ENCODE results near the gene PRKCE. TPM values are rescaled to one million over a fixed set of nuclear protein-coding genes. Genes with fewer than 3 reads are reported as not detected.

The PRKCE gene
- total and polyA plus RNA-seq, 7 donors: 3.0 to 21.9 (median 15.8) TPM

GRCh38 chr2:46170611-46171350, 519.3 kb downstream of the PRKCE start:
- intact Hi-C loops (cut with DNase I): no loop called here
- DNase-seq: no peak
- Histone ChIP-seq H3K4me1 (peaks cover 0 to 51% (median 20%) of the 10 kb centered on the region in 4 donors), H3K27me3 (no peaks in the 10 kb centered on the region), H3K36me3 (no peaks in the 10 kb centered on the region), H3K4me3 (no peak overlapping the region), H3K27ac (peak overlapping the region in 3 of 4 donors; percentile 54 to 78 (median 73)), H3K9me3 (no peaks in the 10 kb centered on the region)
- 87 to 88% methylated on average over 9 of the region's 9 CpGs for WGBS, 2 donors
- TF ChIP-seq POLR2AphosphoS5 (IDR thresholded peaks at IDR 0.05) (no peak), EP300 (IDR thresholded peaks at IDR 0.05) (no peak), CTCF (IDR thresholded peaks at IDR 0.05) (no peak), POLR2A (IDR thresholded peaks at IDR 0.05) (no peak)

- DNase-seq: no peak
- no peaks in the 10 kb centered on the region for H3K9me3 ChIP-seq
- intact Hi-C loops (cut with DNase I): no loop called here
- no peaks in the 10 kb centered on the region for H3K36me3 ChIP-seq
- peaks cover 0 to 44% (median 20%) of the 10 kb centered on the region in 4 donors for H3K4me1 ChIP-seq
- peak overlapping the region; percentile 6 to 78 (median 64) for H3K27ac ChIP-seq
- WGBS, 2 donors: 88 to 90% methylated on average over 9 of the region's 9 CpGs
- no peak overlapping the region for H3K4me3 ChIP-seq
- H3K27me3 ChIP-seq: no peaks in the 10 kb centered on the region
- TF ChIP-seq POLR2AphosphoS5 (IDR thresholded peaks at IDR 0.05) (peak in 2 of 4 donors; percentile 13 to 42), POLR2A (IDR thresholded peaks at IDR 0.05) (no peak)
These were observed 520.0 kb downstream of the PRKCE start for GRCh38 chr2:46171411-46171953.

- Histone ChIP-seq H3K9me3 (no peaks in the 10 kb centered on the region), H3K4me1 (peaks cover 0 to 40% (median 20%) of the 10 kb centered on the region in 4 donors), H3K27ac (peak overlapping the region; percentile 6 to 78 (median 64)), H3K36me3 (no peaks in the 10 kb centered on the region), H3K4me3 (no peak overlapping the region), H3K27me3 (no peaks in the 10 kb centered on the region)
- no peak for DNase-seq
- intact Hi-C loops (cut with DNase I): no loop called here
- TF ChIP-seq CTCF (IDR thresholded peaks at IDR 0.05) (no peak), POLR2A (IDR thresholded peaks at IDR 0.05) (no peak), POLR2AphosphoS5 (IDR thresholded peaks at IDR 0.05) (no peak), EP300 (IDR thresholded peaks at IDR 0.05) (no peak)
- 86 to 90% methylated on average over 14 of the region's 14 CpGs for WGBS, 2 donors
These were observed 520.6 kb downstream of the PRKCE start for GRCh38 chr2:46171996-46172546.

GRCh38 chr2:46173030-46173429, 521.6 kb downstream of the PRKCE start:
- DNase-seq: no peak
- peaks cover 0 to 32% (median 20%) of the 10 kb centered on the region in 4 donors for H3K4me1 ChIP-seq
- no peaks in the 10 kb centered on the region for H3K36me3 ChIP-seq
- peak overlapping the region in 2 of 4 donors; percentile 73 to 78 for H3K27ac ChIP-seq
- 96 to 98% methylated on average over 4 of the region's 4 CpGs for WGBS, 2 donors
- intact Hi-C loops (cut with DNase I): no loop called here
- no peak for TF ChIP-seq EP300 (IDR thresholded peaks at IDR 0.05)
- TF ChIP-seq POLR2A (IDR thresholded peaks at IDR 0.05): no peak
- no peak for TF ChIP-seq POLR2AphosphoS5 (IDR thresholded peaks at IDR 0.05)
- no peak for TF ChIP-seq CTCF (IDR thresholded peaks at IDR 0.05)
- H3K9me3 ChIP-seq: no peaks in the 10 kb centered on the region
- no peaks in the 10 kb centered on the region for H3K27me3 ChIP-seq
- H3K4me3 ChIP-seq: no peak overlapping the region

- DNase-seq: no peak
- Histone ChIP-seq H3K9me3 (no peaks in the 10 kb centered on the region), H3K4me3 (no peak overlapping the region), H3K36me3 (no peaks in the 10 kb centered on the region), H3K4me1 (peaks cover 0 to 34% (median 23%) of the 10 kb centered on the region in 4 donors), H3K27me3 (no peaks in the 10 kb centered on the region), H3K27ac (peak overlapping the region in 1 of 4 donors; percentile 11)
- TF ChIP-seq CTCF (IDR thresholded peaks at IDR 0.05): no peak
- TF ChIP-seq POLR2A (IDR thresholded peaks at IDR 0.05): no peak
- no peak for TF ChIP-seq POLR2AphosphoS5 (IDR thresholded peaks at IDR 0.05)
- no peak for TF ChIP-seq EP300 (IDR thresholded peaks at IDR 0.05)
- WGBS, 2 donors: 85 to 92% methylated on average over 7 of the region's 7 CpGs
- intact Hi-C loops (cut with DNase I): no loop called here
These were observed 522.3 kb downstream of the PRKCE start for GRCh38 chr2:46173636-46174250.

Data from sigmoid colon (tissue), 7 donors.